ENCODE results near the gene ICOS.
"Not testable (repeated sequence)": the region's sequence is repeated elsewhere in the genome, so short reads cannot be mapped to it uniquely, and the experiment has no call there.

The ICOS gene

GRCh38 chr2:203975912-203976311, 39.3 kb downstream of the ICOS start:
- no peak for DNase-seq (ENCODE audit: low read depth in 2 of 2)

GRCh38 chr2:203982276-203982675, 45.7 kb downstream of the ICOS start:
- DNase-seq (ENCODE audit: low read depth in 2 of 2), result no peak

- DNase-seq (ENCODE audit: low read depth in 2 of 2), result no peak
Observed at GRCh38 chr2:203983064-203983715, 46.6 kb downstream of the ICOS start.

DNA sequence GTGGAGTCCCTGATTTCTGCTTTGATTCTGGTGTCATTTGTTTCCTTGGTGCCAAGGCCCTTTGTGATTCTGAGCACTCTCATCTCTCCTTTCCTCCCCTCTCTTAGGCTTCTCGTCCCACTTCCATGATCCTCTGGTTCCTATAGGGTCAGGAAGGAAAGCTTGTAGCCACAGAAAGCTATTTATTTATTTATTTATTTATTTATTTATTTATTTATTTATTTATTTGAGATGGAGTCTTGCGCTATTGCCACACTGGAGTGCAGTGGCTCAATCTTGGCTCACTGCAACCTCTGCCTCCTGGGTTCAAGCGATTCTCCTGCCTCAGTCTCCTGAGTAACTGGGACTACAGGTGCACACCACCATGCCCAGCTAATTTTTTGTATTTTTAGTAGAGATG, 49.4 kb downstream of the ICOS start:
- DNase-seq (ENCODE audit: low read depth in 2 of 2), result not testable (repeated sequence)

GRCh38 chr2:203987959-203988358, 51.4 kb downstream of the ICOS start:
- DNase-seq (ENCODE audit: low read depth in 2 of 2), result no peak

GRCh38 chr2:203988500-203989260, 52.1 kb downstream of the ICOS start:
- DNase-seq (ENCODE audit: low read depth in 2 of 2), result no peak

DNA sequence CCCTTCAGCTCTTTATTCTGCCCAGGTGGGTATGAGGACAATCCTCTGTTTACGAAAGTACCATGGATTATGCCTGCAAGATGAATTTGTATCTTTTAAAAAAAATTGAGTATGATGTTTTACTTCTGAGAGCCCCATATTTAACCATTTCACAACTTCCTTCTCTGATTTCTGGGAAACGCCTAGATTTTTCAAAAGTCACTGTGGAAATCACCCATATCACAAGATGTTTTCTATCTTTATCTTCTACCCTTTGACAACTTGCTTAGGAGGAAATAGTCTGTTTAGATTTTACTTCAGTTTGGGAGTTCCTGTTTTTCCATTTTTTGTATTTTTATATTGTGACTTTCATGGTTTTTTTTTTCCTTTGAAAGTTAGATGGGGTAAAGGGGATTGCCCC, 53.0 kb downstream of the ICOS start:
- DNase-seq (ENCODE audit: low read depth in 2 of 2), result no peak

GRCh38 chr2:203992509-203992908, 55.9 kb downstream of the ICOS start:
- no peak for DNase-seq (ENCODE audit: low read depth in 2 of 2)

DNA sequence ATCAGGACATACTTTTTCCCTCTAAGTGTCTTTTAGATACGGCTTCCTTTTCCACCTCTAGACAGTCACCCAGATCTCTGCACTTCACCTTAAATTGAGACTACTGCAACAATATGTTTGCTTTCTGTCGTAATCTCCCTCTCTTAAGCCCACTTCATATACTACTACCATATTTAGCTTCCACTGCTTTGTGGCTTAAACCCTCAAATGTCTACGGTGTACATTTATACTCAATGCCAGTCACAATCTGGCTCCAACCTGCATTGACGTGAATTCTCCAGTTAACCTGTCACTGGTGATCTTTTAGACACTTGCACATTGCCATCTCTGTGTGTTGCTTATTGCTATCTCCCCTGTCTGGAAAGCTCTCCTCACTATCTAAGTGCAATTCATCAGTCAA, 56.4 kb downstream of the ICOS start:
- DNase-seq (ENCODE audit: low read depth in 2 of 2), result no peak

GRCh38 chr2:203993560-203993959, 57.0 kb downstream of the ICOS start:
- DNase-seq (ENCODE audit: low read depth in 2 of 2), result no peak

DNA sequence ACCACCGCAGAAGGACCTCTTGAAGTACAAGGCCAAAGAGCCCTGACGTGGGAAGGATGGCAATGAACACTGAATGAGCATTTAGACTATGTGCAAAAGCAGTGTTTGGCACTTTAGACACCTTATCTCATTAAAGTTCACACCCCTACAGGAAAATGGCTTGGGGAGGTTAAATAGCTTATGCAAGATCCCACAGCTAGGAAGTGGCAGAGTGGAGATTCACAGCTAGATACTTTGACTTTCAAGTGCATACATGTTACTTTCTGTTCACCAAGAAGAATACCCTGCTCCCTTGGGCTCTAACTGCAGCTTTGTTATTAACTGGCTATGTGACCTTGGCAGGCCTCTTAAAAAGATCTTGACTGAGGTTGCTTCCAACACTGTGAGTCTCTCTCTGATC, 58.2 kb downstream of the ICOS start:
- DNase-seq (ENCODE audit: low read depth in 2 of 2), result no peak

DNA sequence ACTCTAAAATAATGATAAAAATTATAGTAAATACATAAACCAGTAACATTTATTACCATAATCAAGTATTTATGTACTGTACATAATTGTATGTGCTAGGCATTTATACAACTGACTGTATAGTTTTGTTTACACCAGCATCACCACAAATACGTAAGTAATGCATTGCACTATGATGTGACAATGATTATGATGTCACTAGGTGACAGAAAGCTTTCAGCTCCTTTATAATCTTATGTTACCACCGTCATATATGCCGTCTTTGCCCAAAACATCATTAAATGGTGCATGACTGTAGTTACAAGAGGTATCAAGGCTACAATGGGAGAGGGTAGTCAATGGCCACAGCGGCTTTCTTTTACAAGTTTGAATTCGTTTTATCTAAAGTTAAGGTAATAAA, 60.1 kb downstream of the ICOS start:
- DNase-seq (ENCODE audit: low read depth in 2 of 2), result no peak

GRCh38 chr2:203997481-203997880, 60.9 kb downstream of the ICOS start:
- no peak for DNase-seq (ENCODE audit: low read depth in 2 of 2)

- no peak for DNase-seq (ENCODE audit: low read depth in 2 of 2)
Observed at GRCh38 chr2:203997980-203998809, 61.6 kb downstream of the ICOS start.

DNA sequence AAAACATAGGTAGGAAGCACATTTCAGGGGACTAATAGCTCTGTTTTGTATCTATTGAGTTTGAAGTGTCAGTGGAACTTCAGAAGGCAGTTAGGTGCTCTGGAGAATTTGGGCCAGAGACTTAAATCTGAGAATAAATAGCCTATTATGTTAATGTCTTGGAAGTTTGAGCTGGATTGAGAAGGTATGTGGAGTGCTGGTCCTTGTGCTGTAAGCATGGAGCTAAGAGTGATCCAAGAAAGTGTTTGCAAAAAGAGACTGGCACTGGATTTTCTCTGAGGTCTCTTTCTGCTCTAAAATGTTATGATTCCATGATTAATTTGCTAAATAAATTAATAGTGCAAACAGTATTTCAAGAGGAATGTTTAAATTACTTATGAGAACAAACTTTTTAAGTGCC, 63.3 kb downstream of the ICOS start:
- DNase-seq (ENCODE audit: low read depth in 2 of 2), result no peak

- no peak for DNase-seq (ENCODE audit: low read depth in 2 of 2)
Observed at GRCh38 chr2:204000446-204000845, 63.9 kb downstream of the ICOS start.

GRCh38 chr2:204003276-204003990, 66.9 kb downstream of the ICOS start:
- DNase-seq (ENCODE audit: low read depth in 2 of 2), result no peak

DNA sequence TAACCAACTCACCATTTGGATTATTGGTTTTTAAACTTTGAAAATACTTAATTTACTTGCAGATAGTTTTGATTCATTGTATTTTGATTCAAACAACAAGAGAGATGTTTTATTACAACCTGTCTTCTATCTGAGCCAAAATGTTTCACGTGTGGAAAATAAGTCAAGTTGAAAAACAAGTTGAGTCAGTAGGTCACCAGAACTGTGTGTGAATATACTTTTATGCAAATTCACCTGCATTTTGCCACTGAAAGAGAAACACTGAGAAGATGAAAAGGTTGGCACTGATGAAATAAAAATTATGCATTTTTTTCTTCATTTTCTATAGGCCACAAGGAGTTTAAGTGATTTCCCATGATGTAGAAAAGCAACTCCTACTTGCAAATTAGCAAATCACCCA, 68.3 kb downstream of the ICOS start:
- no peak for DNase-seq (ENCODE audit: low read depth in 2 of 2)

- no peak for DNase-seq (ENCODE audit: low read depth in 2 of 2)
Observed at GRCh38 chr2:204005940-204006721, 69.6 kb downstream of the ICOS start.

- no peak for DNase-seq (ENCODE audit: low read depth in 2 of 2)
Observed at GRCh38 chr2:204008352-204008751, 71.8 kb downstream of the ICOS start.
